HepG2 (cell line): ENCODE measurements around the gene DUSP16. TPM values are rescaled to one million over a fixed set of nuclear protein-coding genes. Genes with fewer than 3 reads are reported as not detected.

Experiments
- ATAC-seq: fragments of 200-7000 bp; cut with Tn5 transposase; 3 replicates; pipeline ENCODE4 v1.9.1; 2020; ENCODE audit warnings: mild to moderate bottlenecking, moderate library complexity
- BruUV-seq: library from RNA; stranded (reverse); fragments of 400-500 nt; replicated peaks from 2 replicates; lab custom pipeline; 2021; lab: Mats Ljungman, UMichigan
- CTCF ChIA-PET: fragments of 300-600 bp; formaldehyde crosslinking; extraction: SDS; loops from one replicate; lab custom pipeline; 2021; ENCODE audit warnings: low total read pairs, inconsistent platforms, low intra/inter-chr PET ratio; lab: Yijun Ruan, JAX
- POLR2A ChIA-PET: fragments of 350-600 bp; sonication (Branson Sonifier 250); formaldehyde crosslinking; loops from one replicate; lab custom pipeline; 2020; ENCODE audit warnings: antibody characterized with exemption, inconsistent platforms; lab: Yijun Ruan, JAX
- DNase-seq: peaks from one replicate; pipeline ENCODE4 v3.0.0-alpha.2; 2015; ENCODE audit warnings: low spot score
- FAIRE-seq: peaks from 3 replicates; lab custom pipeline; 2011; peaks lifted over from hg19 to GRCh38; lab: Jason Lieb, UNC
- H2AFZ ChIP-seq: one replicate; pipeline ENCODE4 v1.6.1; 2011; ENCODE audit warnings: low read length, inconsistent platforms
- H3K27ac ChIP-seq: fragments of 300-600 bp; 3 replicates; pipeline ENCODE4 v1.8.0; 2011; ENCODE audit warnings: mixed run types, mild to moderate bottlenecking, mixed read lengths, low read length, inconsistent platforms; ENCODE audit not compliant: insufficient read depth; ENCODE audit errors: extremely low read length
- H3K27me3 ChIP-seq, 2 experiments: fragments of 200-600 bp in 1 of 2; 2 replicates in 1 of 2; 3 replicates in 1 of 2; pipeline versions ENCODE4 v1.6.0 to v1.8.0; 2011; ENCODE audit warnings: low read length in 2 of 2, mild to moderate bottlenecking in 2 of 2, moderate library complexity in 2 of 2, inconsistent platforms in 1 of 2; ENCODE audit not compliant: insufficient read depth in 2 of 2, control insufficient read depth in 1 of 2
- H3K36me3 ChIP-seq, 2 experiments: fragments of 200-600 bp in 1 of 2; replicated peaks in 1 of 2; 2 replicates in 1 of 2; 3 replicates in 1 of 2; pipeline versions ENCODE4 v1.5.1 to v1.8.0; 2011; ENCODE audit warnings: low read length in 2 of 2, inconsistent platforms in 1 of 2; ENCODE audit not compliant: insufficient read depth in 2 of 2, control insufficient read depth in 1 of 2
- H3K4me1 ChIP-seq: 2 replicates; pipeline ENCODE4 v1.5.1; 2012; ENCODE audit warnings: low read length, inconsistent platforms; ENCODE audit not compliant: insufficient read depth
- H3K4me2 ChIP-seq: 2 replicates; pipeline ENCODE4 v1.6.0; 2011; ENCODE audit warnings: low read depth, low read length, inconsistent platforms
- H3K4me3 ChIP-seq, 3 experiments: fragments of 200-600 bp in 1 of 3; sonication (generic), shearing (Covaris generic) in 1 of 3; replicated peaks in 1 of 3; 2 replicates each; pipeline ENCODE4 v1.5.1; 2011 to 2016; ENCODE audit warnings: low read length in 3 of 3, inconsistent platforms in 2 of 3, low read depth in 2 of 3, mild to moderate bottlenecking in 2 of 3, control low read depth in 1 of 3, mixed read lengths in 1 of 3; ENCODE audit not compliant: insufficient read depth in 1 of 3
- H3K79me2 ChIP-seq: one replicate; pipeline ENCODE4 v1.6.1; 2011; ENCODE audit warnings: low read length, inconsistent platforms; ENCODE audit not compliant: insufficient read depth
- H3K9ac ChIP-seq: 2 replicates; pipeline ENCODE4 v1.6.0; 2011; ENCODE audit warnings: mild to moderate bottlenecking, low read depth, low read length, inconsistent platforms; ENCODE audit not compliant: insufficient read depth
- H3K9me3 ChIP-seq: 2 replicates; pipeline ENCODE4 v1.5.1; 2012; ENCODE audit warnings: mild to moderate bottlenecking, low read length
- H4K20me1 ChIP-seq: 2 replicates; pipeline ENCODE4 v1.6.0; 2011; ENCODE audit warnings: inconsistent platforms, mild to moderate bottlenecking, low read length, moderate library complexity; ENCODE audit not compliant: insufficient read depth
- IKZF4 ChIP-seq: sonication (generic); formaldehyde crosslinking; IDR thresholded peaks from 2 replicates; pipeline ENCODE4 v1.5.1; 2020; ENCODE audit warnings: borderline replicate concordance, mild to moderate bottlenecking, low read depth, missing genetic modification reagents; ENCODE audit errors: not compliant biosample characterization
- RNF219 ChIP-seq: sonication (generic); formaldehyde crosslinking; IDR thresholded peaks from 2 replicates; pipeline ENCODE4 v1.5.0; 2020; ENCODE audit warnings: mild to moderate bottlenecking, missing genetic modification reagents
- THAP8 ChIP-seq: sonication (generic); formaldehyde crosslinking; IDR thresholded peaks from 2 replicates; pipeline ENCODE4 v1.5.1; 2020; ENCODE audit warnings: missing genetic modification reagents, mild to moderate bottlenecking, borderline replicate concordance
- ZNF230 ChIP-seq: sonication (generic); formaldehyde crosslinking; IDR thresholded peaks from 2 replicates; pipeline ENCODE4 v1.4.0; 2020; ENCODE audit warnings: mild to moderate bottlenecking, missing genetic modification reagents
- ZNF326 ChIP-seq: sonication (generic); formaldehyde crosslinking; IDR thresholded peaks from 2 replicates; pipeline ENCODE4 v1.4.0; 2020; ENCODE audit warnings: missing genetic modification reagents, borderline replicate concordance
- WGBS: methylation state at CpG from one replicate; pipeline ENCODE4 v1.1.6; 2017; ENCODE audit warnings: low lambda C conversion rate; 5-methylcytosine and 5-hydroxymethylcytosine counted together
- in situ Hi-C: cut with HindIII; loops from 2 replicates; pipeline ENCODE4 v1.10.0; 2017; ENCODE audit warnings: low pct_unique_long_range_greater_than_20kb; ENCODE audit not compliant: extremely low pct_ligation_motif_present
- intact Hi-C: fragments of 100-400 bp; cut with micrococcal nuclease; formaldehyde crosslinking; loops from one replicate; pipeline ENCODE4 v1.10.0; 2022; ENCODE audit not compliant: unreplicated experiment
- polyA plus RNA-seq, 8 experiments: library from polyadenylated mRNA; depleted of rRNA in 3 of 8; stranded (reverse) in 7 of 8; unstranded in 1 of 8; fragments of >200 nt; fragmentation: Illumina TruSeq in 4 of 8; extraction: Trizol in 4 of 8; gene quantifications; 2 replicates each; pipeline versions ENCODE4 v1.2.1 to v1.2.3, GENCODE V29; 2011 to 2016; ENCODE audit warnings: low read depth in 4 of 8, missing spikeins in 1 of 8, mixed read lengths in 1 of 8; ENCODE audit not compliant: insufficient read depth in 1 of 8
- total RNA-seq, 5 experiments: library from RNA; depleted of rRNA; stranded (reverse); fragments of >200 nt; fragmentation: Illumina TruSeq; extraction: Trizol; gene quantifications; 2 replicates each; pipeline ENCODE4 v1.2.3, GENCODE V29; 2016; ENCODE audit warnings: low read depth in 1 of 5

Gene DUSP16
- total and polyA plus RNA-seq, 2 of the 13 experiments (the other 11 are each of a cell fraction or from before 2014, with no cell fraction given): 45.7 to 46.6 TPM

GRCh38 chr12:12443431-12443878 is 119.2 kb downstream of the DUSP16 start:
- Histone ChIP-seq H3K36me3 (no peaks in the 10 kb centered on the region), H3K9me3 (no peaks in the 10 kb centered on the region), H3K9ac (no peak overlapping the region), H2AFZ (no peak overlapping the region), H3K27me3 (no peaks in the 10 kb centered on the region), H3K79me2 (no peaks in the 10 kb centered on the region), H3K4me1 (peaks cover 73% of the 10 kb centered on the region), H3K27ac (no peak overlapping the region), H4K20me1 (no peaks in the 10 kb centered on the region), H3K4me3 (no peak overlapping the region), H3K4me2 (no peak overlapping the region)
- in situ Hi-C loops (no loop called here), intact Hi-C loops (no loop called here)
- BruUV-seq: no TSS peak
- CTCF ChIA-PET: no interaction called here
- DNase-seq (no peak), FAIRE-seq (no peak), ATAC-seq (no peak)
- no peak for TF ChIP-seq ZNF230 (CRISPR knock-in tag)
- no peak for TF ChIP-seq THAP8
- TF ChIP-seq IKZF4: no peak
- no peak for TF ChIP-seq RNF219 (CRISPR knock-in tag)
- TF ChIP-seq ZNF326: no peak
- POLR2A ChIA-PET: no interaction called here
- WGBS: 88% methylated on average over 5 of the region's 5 CpGs
